HCT116 (cell line): ENCODE results near the gene F2RL1.

Experiments used
- CBX3 ChIP-seq: IDR thresholded peaks from 2 replicates; pipeline ENCODE4 v1.6.1; 2012; ENCODE audit warnings: low read depth
- CEBPB ChIP-seq: IDR thresholded peaks from 2 replicates; pipeline ENCODE4 v1.6.1; 2012; ENCODE audit warnings: low read depth
- EZH2phosphoT487 ChIP-seq: fragments of 200-600 bp; IDR thresholded peaks from 2 replicates; pipeline ENCODE4 v1.6.1; 2018; ENCODE audit warnings: antibody characterized with exemption, borderline replicate concordance
- FOSL1 ChIP-seq: IDR thresholded peaks from 2 replicates; pipeline ENCODE4 v1.6.1; 2012; ENCODE audit warnings: low read depth
- JUND ChIP-seq: IDR thresholded peaks from 2 replicates; pipeline ENCODE4 v1.6.1; 2012
- POLR2A ChIP-seq: IDR thresholded peaks from 2 replicates; pipeline ENCODE4 v1.7.0; 2011; ENCODE audit warnings: borderline replicate concordance; ENCODE audit not compliant: insufficient read depth, insufficient read length; ENCODE audit errors: extremely low read depth
- RAD21 ChIP-seq: IDR thresholded peaks from 2 replicates; pipeline ENCODE4 v1.6.1; 2012; ENCODE audit warnings: low read depth, mild to moderate bottlenecking
- SIN3A ChIP-seq: IDR thresholded peaks from 2 replicates; pipeline ENCODE4 v1.6.1; 2012; ENCODE audit warnings: low read depth
- SP1 ChIP-seq: IDR thresholded peaks from 2 replicates; pipeline ENCODE4 v1.6.1; 2012; ENCODE audit warnings: low read depth
- ZNF274 ChIP-seq: fragments of 200-500 bp; sonication (Bioruptor generic); IDR thresholded peaks from 2 replicates; pipeline ENCODE4 v1.6.1; 2014; ENCODE audit warnings: mild to moderate bottlenecking, low read depth, low read length, inconsistent platforms
- TF ChIP-seq, protein P1 (sequence below): IDR thresholded peaks from 2 replicates; pipeline ENCODE4 v1.6.1; 2011; ENCODE audit warnings: mild to moderate bottlenecking, low read length, moderate library complexity; ENCODE audit not compliant: insufficient replicate concordance; ENCODE audit errors: extremely low read depth
- TF ChIP-seq, protein P2 (sequence below), 3 experiments: fragments of 200-600 bp in 1 of 3; sonication (generic) in 1 of 3; IDR thresholded peaks in 2 of 3; conservative IDR thresholded peaks in 1 of 3; 2 replicates each; pipeline ENCODE4 v1.5.1; 2012 to 2017; ENCODE audit warnings: low read depth in 2 of 3, low read length in 2 of 3, antibody characterized with exemption in 1 of 3, borderline replicate concordance in 1 of 3, control low read depth in 1 of 3, mild to moderate bottlenecking in 1 of 3, mixed read lengths in 1 of 3, mixed run types in 1 of 3, moderate library complexity in 1 of 3; ENCODE audit not compliant: insufficient read depth in 1 of 3

GRCh38 chr5:76787237-76787636, 31.6 kb upstream of the F2RL1 start:
- TF ChIP-seq EZH2phosphoT487 = no peak
- TF ChIP-seq, protein P1, sequence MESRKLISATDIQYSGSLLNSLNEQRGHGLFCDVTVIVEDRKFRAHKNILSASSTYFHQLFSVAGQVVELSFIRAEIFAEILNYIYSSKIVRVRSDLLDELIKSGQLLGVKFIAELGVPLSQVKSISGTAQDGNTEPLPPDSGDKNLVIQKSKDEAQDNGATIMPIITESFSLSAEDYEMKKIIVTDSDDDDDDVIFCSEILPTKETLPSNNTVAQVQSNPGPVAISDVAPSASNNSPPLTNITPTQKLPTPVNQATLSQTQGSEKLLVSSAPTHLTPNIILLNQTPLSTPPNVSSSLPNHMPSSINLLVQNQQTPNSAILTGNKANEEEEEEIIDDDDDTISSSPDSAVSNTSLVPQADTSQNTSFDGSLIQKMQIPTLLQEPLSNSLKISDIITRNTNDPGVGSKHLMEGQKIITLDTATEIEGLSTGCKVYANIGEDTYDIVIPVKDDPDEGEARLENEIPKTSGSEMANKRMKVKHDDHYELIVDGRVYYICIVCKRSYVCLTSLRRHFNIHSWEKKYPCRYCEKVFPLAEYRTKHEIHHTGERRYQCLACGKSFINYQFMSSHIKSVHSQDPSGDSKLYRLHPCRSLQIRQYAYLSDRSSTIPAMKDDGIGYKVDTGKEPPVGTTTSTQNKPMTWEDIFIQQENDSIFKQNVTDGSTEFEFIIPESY = no peak
- no peak for TF ChIP-seq JUND
- TF ChIP-seq, protein P2, sequence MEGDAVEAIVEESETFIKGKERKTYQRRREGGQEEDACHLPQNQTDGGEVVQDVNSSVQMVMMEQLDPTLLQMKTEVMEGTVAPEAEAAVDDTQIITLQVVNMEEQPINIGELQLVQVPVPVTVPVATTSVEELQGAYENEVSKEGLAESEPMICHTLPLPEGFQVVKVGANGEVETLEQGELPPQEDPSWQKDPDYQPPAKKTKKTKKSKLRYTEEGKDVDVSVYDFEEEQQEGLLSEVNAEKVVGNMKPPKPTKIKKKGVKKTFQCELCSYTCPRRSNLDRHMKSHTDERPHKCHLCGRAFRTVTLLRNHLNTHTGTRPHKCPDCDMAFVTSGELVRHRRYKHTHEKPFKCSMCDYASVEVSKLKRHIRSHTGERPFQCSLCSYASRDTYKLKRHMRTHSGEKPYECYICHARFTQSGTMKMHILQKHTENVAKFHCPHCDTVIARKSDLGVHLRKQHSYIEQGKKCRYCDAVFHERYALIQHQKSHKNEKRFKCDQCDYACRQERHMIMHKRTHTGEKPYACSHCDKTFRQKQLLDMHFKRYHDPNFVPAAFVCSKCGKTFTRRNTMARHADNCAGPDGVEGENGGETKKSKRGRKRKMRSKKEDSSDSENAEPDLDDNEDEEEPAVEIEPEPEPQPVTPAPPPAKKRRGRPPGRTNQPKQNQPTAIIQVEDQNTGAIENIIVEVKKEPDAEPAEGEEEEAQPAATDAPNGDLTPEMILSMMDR (IDR thresholded peaks at IDR 0.05 in 2 of 3, conservative IDR thresholded peaks at IDR 0.05 in 1 of 3; ENCODE audit: borderline replicate concordance in 1 of 3, insufficient read depth in 1 of 3, low read depth in 2 of 3, low read length in 2 of 3) = no peak
- no peak for TF ChIP-seq CBX3
- TF ChIP-seq ZNF274 = no peak
- TF ChIP-seq SP1 = no peak
- no peak for TF ChIP-seq POLR2A
- TF ChIP-seq CEBPB = no peak
- no peak for TF ChIP-seq RAD21
- TF ChIP-seq SIN3A = no peak
- no peak for TF ChIP-seq FOSL1
